GM12875 (cell line): Measurements from ENCODE around the gene ACAA1.
"Not testable (repeated sequence)": the region's sequence is repeated elsewhere in the genome, so short reads cannot be mapped to it uniquely, and the experiment has no call there.

Source experiments
- H3K4me3 ChIP-seq: one replicate; pipeline ENCODE4 v1.5.1; 2011; ENCODE audit warnings: low read depth, low read length, control low read depth
- CTCF ChIP-seq: IDR thresholded peaks from 2 replicates; pipeline ENCODE4 v1.5.1; 2011; ENCODE audit warnings: low read depth, mild to moderate bottlenecking, control low read depth, inconsistent platforms, low read length, moderate library complexity, borderline replicate concordance; ENCODE audit not compliant: insufficient read depth

Gene ACAA1

GRCh38 chr3:38086496-38086895 is 50.4 kb downstream of the ACAA1 start:
- H3K4me3 ChIP-seq = no peak overlapping the region
- TF ChIP-seq CTCF = no peak

- no peak overlapping the region for H3K4me3 ChIP-seq
- TF ChIP-seq CTCF = no peak
Measured at GRCh38 chr3:38085943-38086324, 51.0 kb downstream of the ACAA1 start.

GRCh38 chr3:38085311-38085942 is 51.5 kb downstream of the ACAA1 start:
- no peak overlapping the region for H3K4me3 ChIP-seq
- TF ChIP-seq CTCF = no peak

GRCh38 chr3:38084334-38085310 is 52.3 kb downstream of the ACAA1 start:
- H3K4me3 ChIP-seq = no peak overlapping the region
- TF ChIP-seq CTCF = no peak

- TF ChIP-seq CTCF = no peak
- no peak overlapping the region for H3K4me3 ChIP-seq
Measured at GRCh38 chr3:38083871-38084333, 53.0 kb downstream of the ACAA1 start.

- not testable (repeated sequence) for H3K4me3 ChIP-seq
Measured at GRCh38 chr3:38083254-38083653, 53.7 kb downstream of the ACAA1 start.

- not testable (repeated sequence) for H3K4me3 ChIP-seq
Measured at GRCh38 chr3:38082296-38082695, 54.6 kb downstream of the ACAA1 start.

GRCh38 chr3:38077073-38077472 is 59.9 kb downstream of the ACAA1 start:
- not testable (repeated sequence) for H3K4me3 ChIP-seq
